PC-9 (cell line): ENCODE data around the gene PHLPP1.

Experiments
- CTCF ChIP-seq: fragments of 200-600 bp; sonication (generic); conservative IDR thresholded peaks from 2 replicates; pipeline ENCODE4 v1.6.1; 2017; ENCODE audit warnings: mixed run types, antibody characterized with exemption, mild to moderate bottlenecking, moderate library complexity
- EZH2 ChIP-seq: fragments of 200-600 bp; sonication (generic); IDR thresholded peaks from 2 replicates; pipeline ENCODE4 v1.8.0; 2017; ENCODE audit warnings: antibody characterized with exemption, low read depth

- TF ChIP-seq CTCF (no peak), EZH2 (no peak)
These were observed 80.9 kb downstream of the PHLPP1 start for GRCh38 chr18:62796216-62796621.
